Testis (tissue), 2 donors: ENCODE measurements around the gene RBM39.

Experiments used
- CTCF ChIP-seq, 3 experiments: fragments of 450-650 bp in 2 of 3; fragments of 200-600 bp in 1 of 3; sonication (generic) in 1 of 3; IDR thresholded peaks; one replicate each; pipeline ENCODE4 v1.5.1; 2016 to 2019; ENCODE audit warnings: antibody characterized with exemption in 3 of 3, mild to moderate bottlenecking in 2 of 3, moderate library complexity in 1 of 3
- POLR2A ChIP-seq: fragments of 450-650 bp; IDR thresholded peaks from one replicate; pipeline ENCODE4 v1.6.1; 2017; ENCODE audit warnings: antibody characterized with exemption, mild to moderate bottlenecking, moderate library complexity

DNA sequence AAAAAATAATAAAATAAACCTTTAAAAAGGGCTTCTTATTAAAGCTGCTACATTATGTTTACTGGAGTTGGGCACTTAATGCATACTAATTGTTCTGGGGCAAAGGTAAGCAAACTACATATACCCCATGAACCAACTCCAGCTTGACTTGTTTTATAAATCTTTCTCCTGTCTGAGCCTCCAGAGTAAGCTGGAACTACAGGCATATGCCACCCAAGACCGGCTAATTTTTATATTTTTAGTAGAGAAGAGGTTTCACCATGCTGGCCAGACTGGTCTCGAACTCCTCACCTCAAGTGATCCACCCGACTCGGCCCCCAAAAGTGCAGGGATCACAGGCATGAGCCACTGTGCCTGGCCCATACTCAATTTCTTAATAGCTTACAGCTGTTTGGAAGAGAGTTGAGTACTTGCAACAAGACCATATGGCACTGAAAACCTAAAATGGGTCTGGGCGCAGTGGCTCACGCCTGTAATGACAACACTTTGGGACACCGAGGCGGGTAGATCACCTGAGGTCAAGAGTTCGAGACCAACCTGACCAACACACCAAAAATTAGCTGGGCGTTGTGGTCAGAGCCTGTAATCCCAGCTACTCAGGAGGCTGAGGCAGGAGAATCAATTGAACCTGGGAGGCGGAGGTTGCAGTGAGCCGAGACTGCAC lies 23.0 kb downstream of the RBM39 start:
- TF ChIP-seq CTCF (IDR thresholded peaks at IDR 0.05) (no peak), POLR2A (no peak)
